ENCODE data around the gene GRPEL2.

GRPEL2 gene

GRCh38 chr5:149345147-149345891 is at the start of gene GRPEL2:
TSS of gene GRPEL2 (plus strand) at chr5:149345499. CDS start at chr5:149345540, 41 bp downstream.
- Histone ChIP-seq H3K9me3 (ENCODE audit: control insufficient read depth in 1 of 2, low read length in 2 of 2) (no peaks in the 10 kb centered on the region), H3K27me3 (ENCODE audit: control insufficient read depth in 1 of 2, insufficient read depth in 2 of 2, low read length in 2 of 2) (no peaks in the 10 kb centered on the region), H3K4me3 (ENCODE audit: low read depth in 1 of 2, low read length in 2 of 2) (peak within 1 kb of the TSS; percentile 91 to 95), H3K9ac (ENCODE audit: low read depth in 1 of 2, low read length in 2 of 2) (peak within 1 kb of the TSS; percentile 77 to 83), H3K27ac (ENCODE audit: low read depth, low read length) (peak within 1 kb of the TSS; percentile 61), H3K4me1 (ENCODE audit: control insufficient read depth in 1 of 2, insufficient read depth in 2 of 2, low read length in 2 of 2) (peaks cover 16 to 24% of the 10 kb centered on the region in 2 donors), H3K36me3 (ENCODE audit: control insufficient read depth in 1 of 2, insufficient read depth in 2 of 2, low read length in 2 of 2) (peaks cover 5 to 26% of the 10 kb centered on the region in 2 donors)

- H3K4me1 ChIP-seq (ENCODE audit: control insufficient read depth in 1 of 2, insufficient read depth in 2 of 2, low read length in 2 of 2) = no peaks in the 10 kb centered on the region
Observed at GRCh38 chr5:149297340-149298025, 47.8 kb upstream of the GRPEL2 start.

GRCh38 chr5:149298163-149298562 is 47.1 kb upstream of the GRPEL2 start:
- no peak overlapping the region for H3K27ac ChIP-seq (ENCODE audit: low read depth, low read length)

More at GRCh38 chr5:149297340-149298025, 47.8 kb upstream of the GRPEL2 start:
- Histone ChIP-seq H3K4me3 (ENCODE audit: low read depth in 1 of 2, low read length in 2 of 2) (no peak overlapping the region), H3K36me3 (ENCODE audit: control insufficient read depth in 1 of 2, insufficient read depth in 2 of 2, low read length in 2 of 2) (no peaks in the 10 kb centered on the region), H3K9ac (ENCODE audit: low read depth in 1 of 2, low read length in 2 of 2) (no peak overlapping the region), H3K27me3 (ENCODE audit: control insufficient read depth in 1 of 2, insufficient read depth in 2 of 2, low read length in 2 of 2) (no peaks in the 10 kb centered on the region), H3K27ac (ENCODE audit: low read depth, low read length) (no peak overlapping the region), H3K9me3 (ENCODE audit: control insufficient read depth in 1 of 2, low read length in 2 of 2) (no peaks in the 10 kb centered on the region)

GRCh38 chr5:149298842-149299404 is 46.4 kb upstream of the GRPEL2 start:
- no peak overlapping the region for H3K9ac ChIP-seq (ENCODE audit: low read depth in 1 of 2, low read length in 2 of 2)
- H3K36me3 ChIP-seq (ENCODE audit: control insufficient read depth in 1 of 2, insufficient read depth in 2 of 2, low read length in 2 of 2) = no peaks in the 10 kb centered on the region
- no peaks in the 10 kb centered on the region for H3K4me1 ChIP-seq (ENCODE audit: control insufficient read depth in 1 of 2, insufficient read depth in 2 of 2, low read length in 2 of 2)
- H3K9me3 ChIP-seq (ENCODE audit: control insufficient read depth in 1 of 2, low read length in 2 of 2) = no peaks in the 10 kb centered on the region
- H3K27me3 ChIP-seq (ENCODE audit: control insufficient read depth in 1 of 2, insufficient read depth in 2 of 2, low read length in 2 of 2) = no peaks in the 10 kb centered on the region
- H3K27ac ChIP-seq (ENCODE audit: low read depth, low read length) = no peak overlapping the region
- H3K4me3 ChIP-seq (ENCODE audit: low read depth in 1 of 2, low read length in 2 of 2) = no peak overlapping the region

More at GRCh38 chr5:149298163-149298562, 47.1 kb upstream of the GRPEL2 start:
- no peaks in the 10 kb centered on the region for H3K36me3 ChIP-seq (ENCODE audit: control insufficient read depth in 1 of 2, insufficient read depth in 2 of 2, low read length in 2 of 2)
- no peaks in the 10 kb centered on the region for H3K27me3 ChIP-seq (ENCODE audit: control insufficient read depth in 1 of 2, insufficient read depth in 2 of 2, low read length in 2 of 2)
- no peak overlapping the region for H3K9ac ChIP-seq (ENCODE audit: low read depth in 1 of 2, low read length in 2 of 2)
- no peak overlapping the region for H3K4me3 ChIP-seq (ENCODE audit: low read depth in 1 of 2, low read length in 2 of 2)
- H3K4me1 ChIP-seq (ENCODE audit: control insufficient read depth in 1 of 2, insufficient read depth in 2 of 2, low read length in 2 of 2) = no peaks in the 10 kb centered on the region
- H3K9me3 ChIP-seq (ENCODE audit: control insufficient read depth in 1 of 2, low read length in 2 of 2) = no peaks in the 10 kb centered on the region

- Histone ChIP-seq H3K9me3 (ENCODE audit: control insufficient read depth in 1 of 2, low read length in 2 of 2) (no peaks in the 10 kb centered on the region), H3K9ac (ENCODE audit: low read depth in 1 of 2, low read length in 2 of 2) (no peak overlapping the region), H3K36me3 (ENCODE audit: control insufficient read depth in 1 of 2, insufficient read depth in 2 of 2, low read length in 2 of 2) (no peaks in the 10 kb centered on the region), H3K4me3 (ENCODE audit: low read depth in 1 of 2, low read length in 2 of 2) (no peak overlapping the region), H3K4me1 (ENCODE audit: control insufficient read depth in 1 of 2, insufficient read depth in 2 of 2, low read length in 2 of 2) (no peaks in the 10 kb centered on the region), H3K27ac (ENCODE audit: low read depth, low read length) (no peak overlapping the region), H3K27me3 (ENCODE audit: control insufficient read depth in 1 of 2, insufficient read depth in 2 of 2, low read length in 2 of 2) (no peaks in the 10 kb centered on the region)
Observed at GRCh38 chr5:149299451-149300054, 45.7 kb upstream of the GRPEL2 start.

GRCh38 chr5:149300441-149300840 is 44.9 kb upstream of the GRPEL2 start:
- Histone ChIP-seq H3K9ac (ENCODE audit: low read depth in 1 of 2, low read length in 2 of 2) (no peak overlapping the region), H3K27me3 (ENCODE audit: control insufficient read depth in 1 of 2, insufficient read depth in 2 of 2, low read length in 2 of 2) (no peaks in the 10 kb centered on the region), H3K4me3 (ENCODE audit: low read depth in 1 of 2, low read length in 2 of 2) (no peak overlapping the region), H3K36me3 (ENCODE audit: control insufficient read depth in 1 of 2, insufficient read depth in 2 of 2, low read length in 2 of 2) (no peaks in the 10 kb centered on the region), H3K4me1 (ENCODE audit: control insufficient read depth in 1 of 2, insufficient read depth in 2 of 2, low read length in 2 of 2) (no peaks in the 10 kb centered on the region), H3K9me3 (ENCODE audit: control insufficient read depth in 1 of 2, low read length in 2 of 2) (no peaks in the 10 kb centered on the region), H3K27ac (ENCODE audit: low read depth, low read length) (no peak overlapping the region)

GRCh38 chr5:149301049-149301743 is 44.1 kb upstream of the GRPEL2 start:
- Histone ChIP-seq H3K4me1 (ENCODE audit: control insufficient read depth in 1 of 2, insufficient read depth in 2 of 2, low read length in 2 of 2) (no peaks in the 10 kb centered on the region), H3K9me3 (ENCODE audit: control insufficient read depth in 1 of 2, low read length in 2 of 2) (no peaks in the 10 kb centered on the region), H3K27ac (ENCODE audit: low read depth, low read length) (no peak overlapping the region), H3K4me3 (ENCODE audit: low read depth in 1 of 2, low read length in 2 of 2) (no peak overlapping the region), H3K9ac (ENCODE audit: low read depth in 1 of 2, low read length in 2 of 2) (no peak overlapping the region), H3K27me3 (ENCODE audit: control insufficient read depth in 1 of 2, insufficient read depth in 2 of 2, low read length in 2 of 2) (no peaks in the 10 kb centered on the region), H3K36me3 (ENCODE audit: control insufficient read depth in 1 of 2, insufficient read depth in 2 of 2, low read length in 2 of 2) (no peaks in the 10 kb centered on the region)

- no peak overlapping the region for H3K9ac ChIP-seq (ENCODE audit: low read depth in 1 of 2, low read length in 2 of 2)
- no peaks in the 10 kb centered on the region for H3K4me1 ChIP-seq (ENCODE audit: control insufficient read depth in 1 of 2, insufficient read depth in 2 of 2, low read length in 2 of 2)
Observed at GRCh38 chr5:149301744-149302380, 43.4 kb upstream of the GRPEL2 start.

GRCh38 chr5:149302641-149303040 is 42.7 kb upstream of the GRPEL2 start:
- H3K4me3 ChIP-seq (ENCODE audit: low read depth in 1 of 2, low read length in 2 of 2) = no peak overlapping the region
- H3K9me3 ChIP-seq (ENCODE audit: control insufficient read depth in 1 of 2, low read length in 2 of 2) = no peaks in the 10 kb centered on the region
- H3K9ac ChIP-seq (ENCODE audit: low read depth in 1 of 2, low read length in 2 of 2) = no peak overlapping the region
- H3K36me3 ChIP-seq (ENCODE audit: control insufficient read depth in 1 of 2, insufficient read depth in 2 of 2, low read length in 2 of 2) = no peaks in the 10 kb centered on the region
- H3K27me3 ChIP-seq (ENCODE audit: control insufficient read depth in 1 of 2, insufficient read depth in 2 of 2, low read length in 2 of 2) = no peaks in the 10 kb centered on the region
- no peak overlapping the region for H3K27ac ChIP-seq (ENCODE audit: low read depth, low read length)
- H3K4me1 ChIP-seq (ENCODE audit: control insufficient read depth in 1 of 2, insufficient read depth in 2 of 2, low read length in 2 of 2) = no peaks in the 10 kb centered on the region

More at GRCh38 chr5:149301744-149302380, 43.4 kb upstream of the GRPEL2 start:
- Histone ChIP-seq H3K4me3 (ENCODE audit: low read depth in 1 of 2, low read length in 2 of 2) (no peak overlapping the region), H3K9me3 (ENCODE audit: control insufficient read depth in 1 of 2, low read length in 2 of 2) (no peaks in the 10 kb centered on the region), H3K36me3 (ENCODE audit: control insufficient read depth in 1 of 2, insufficient read depth in 2 of 2, low read length in 2 of 2) (no peaks in the 10 kb centered on the region), H3K27me3 (ENCODE audit: control insufficient read depth in 1 of 2, insufficient read depth in 2 of 2, low read length in 2 of 2) (no peaks in the 10 kb centered on the region), H3K27ac (ENCODE audit: low read depth, low read length) (no peak overlapping the region)
